ENCODE data around the gene ADORA1. TPM values are rescaled to one million over a fixed set of nuclear protein-coding genes. Genes with fewer than 3 reads are reported as not detected.

ADORA1 gene
- polyA plus RNA-seq, 3 donors = 0.13 to 1.1 TPM; not detected in 1

DNA sequence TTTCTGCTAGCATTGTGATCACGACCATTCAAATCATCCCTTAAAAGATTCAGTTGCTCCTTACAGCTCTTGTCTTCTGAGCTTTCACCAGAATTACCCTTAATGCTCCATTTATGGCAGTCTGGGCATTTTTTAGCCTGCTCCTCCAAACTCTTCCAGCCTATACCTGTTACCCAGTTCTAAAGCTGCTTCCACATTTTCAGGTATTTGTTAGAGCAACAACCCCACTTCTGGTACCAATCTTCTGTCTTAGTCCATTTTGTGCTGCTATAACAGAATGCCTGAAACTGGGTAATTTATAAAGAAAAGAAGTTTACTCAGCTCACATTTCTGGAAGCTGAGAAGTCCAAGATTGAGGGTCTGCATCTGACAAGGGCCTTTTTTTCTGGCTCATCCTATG is 30.9 kb downstream of the ADORA1 start:
- Histone ChIP-seq H3K36me3 (replicated peaks in 1 of 2; ENCODE audit: control insufficient read depth in 1 of 2, insufficient read depth in 2 of 2, low read length in 2 of 2) (no peaks in the 10 kb centered on the region), H2AFZ (ENCODE audit: insufficient read depth, low read depth, low read length, poor library complexity, severe bottlenecking) (no peak overlapping the region), H3K79me2 (ENCODE audit: insufficient read depth, low read length) (no peaks in the 10 kb centered on the region), H3K9ac (ENCODE audit: insufficient read depth, low read length, poor library complexity, severe bottlenecking) (no peak overlapping the region), H3K27ac (ENCODE audit: low read depth in 1 of 2, low read length in 2 of 2) (no peak overlapping the region), H3K4me2 (replicated peaks; ENCODE audit: extremely low read depth, low read length, poor library complexity, severe bottlenecking) (no peak overlapping the region), H3K27me3 (ENCODE audit: control insufficient read depth in 2 of 2, insufficient read depth in 2 of 2, low read length in 2 of 2) (peaks cover 0 to 13% of the 10 kb centered on the region in 2 donors), H4K20me1 (ENCODE audit: insufficient read depth, low read length) (no peaks in the 10 kb centered on the region), H3K4me3 (replicated peaks in 1 of 3; ENCODE audit: low read depth in 2 of 3, low read length in 3 of 3) (no peak overlapping the region), H3K9me3 (replicated peaks in 1 of 2; ENCODE audit: control insufficient read depth in 1 of 2, insufficient read depth in 1 of 2, low read length in 2 of 2) (no peaks in the 10 kb centered on the region), H3K4me1 (ENCODE audit: control insufficient read depth in 1 of 2, insufficient read depth in 2 of 2, low read length in 2 of 2) (peaks cover 9 to 11% of the 10 kb centered on the region in 2 donors)
- no peak for TF ChIP-seq CTCF (IDR thresholded peaks at IDR 0.05)
- peaks cover 16% of the 10 kb centered on the region for H3K4me1 Mint-ChIP-seq
- no peak overlapping the region for H3K27ac Mint-ChIP-seq
- whole genome bisulfite sequencing (ENCODE audit: insufficient coverage) = 100% methylated on average over 1 of the region's 1 CpG
- intact Hi-C loops (cut with micrococcal nuclease) = no loop called here
- DNase-seq = no peak
- H3K36me3 Mint-ChIP-seq = peaks cover 0 to 4% of the 10 kb centered on the region in 2 donors
- peaks cover 3 to 10% (median 5%) of the 10 kb centered on the region in 7 donors for H3K9me3 Mint-ChIP-seq
- H3K4me3 Mint-ChIP-seq = no peak overlapping the region
- H3K27me3 Mint-ChIP-seq (ENCODE audit: low read depth in 3 of 3) = peaks cover 13 to 43% (median 37%) of the 10 kb centered on the region in 3 donors

GRCh38 chr1:203158960-203159665 is 31.6 kb downstream of the ADORA1 start:
- Histone ChIP-seq H3K4me1 (ENCODE audit: control insufficient read depth in 1 of 2, insufficient read depth in 2 of 2, low read length in 2 of 2) (peaks cover 10 to 17% of the 10 kb centered on the region in 2 donors), H3K9ac (ENCODE audit: insufficient read depth, low read length, poor library complexity, severe bottlenecking) (no peak overlapping the region), H3K27me3 (ENCODE audit: control insufficient read depth in 2 of 2, insufficient read depth in 2 of 2, low read length in 2 of 2) (peaks cover 0 to 13% of the 10 kb centered on the region in 2 donors), H3K4me2 (replicated peaks; ENCODE audit: extremely low read depth, low read length, poor library complexity, severe bottlenecking) (no peak overlapping the region), H3K27ac (ENCODE audit: low read depth in 1 of 2, low read length in 2 of 2) (no peak overlapping the region), H3K79me2 (ENCODE audit: insufficient read depth, low read length) (no peaks in the 10 kb centered on the region), H3K4me3 (replicated peaks in 1 of 3; ENCODE audit: low read depth in 2 of 3, low read length in 3 of 3) (no peak overlapping the region), H3K36me3 (replicated peaks in 1 of 2; ENCODE audit: control insufficient read depth in 1 of 2, insufficient read depth in 2 of 2, low read length in 2 of 2) (no peaks in the 10 kb centered on the region), H2AFZ (ENCODE audit: insufficient read depth, low read depth, low read length, poor library complexity, severe bottlenecking) (no peak overlapping the region), H3K9me3 (replicated peaks in 1 of 2; ENCODE audit: control insufficient read depth in 1 of 2, insufficient read depth in 1 of 2, low read length in 2 of 2) (no peaks in the 10 kb centered on the region), H4K20me1 (ENCODE audit: insufficient read depth, low read length) (no peaks in the 10 kb centered on the region)
- 93% methylated on average over 6 of the region's 9 CpGs for WGBS (ENCODE audit: insufficient coverage)
- Mint-ChIP-seq H3K4me1 (peaks cover 23% of the 10 kb centered on the region), H3K36me3 (peaks cover 0 to 4% of the 10 kb centered on the region in 2 donors), H3K9me3 (peaks cover 3 to 10% (median 5%) of the 10 kb centered on the region in 7 donors), H3K27ac (no peak overlapping the region), H3K4me3 (no peak overlapping the region), H3K27me3 (ENCODE audit: low read depth in 3 of 3) (peaks cover 13 to 45% (median 40%) of the 10 kb centered on the region in 3 donors)
- TF ChIP-seq CTCF (IDR thresholded peaks at IDR 0.05) = no peak
- intact Hi-C loops (cut with micrococcal nuclease) = no loop called here
- no peak for DNase-seq

Measured in CD14-positive monocyte (primary cell).